ENCODE data around the gene ARHGEF17.
A peak's percentile ranks its signal among the peaks of the same experiment; 100 is the strongest.

The ARHGEF17 gene

GRCh38 chr11:73334384-73335203 lies 26.5 kb downstream of the ARHGEF17 start:
- DNase-seq: no peak

DNA sequence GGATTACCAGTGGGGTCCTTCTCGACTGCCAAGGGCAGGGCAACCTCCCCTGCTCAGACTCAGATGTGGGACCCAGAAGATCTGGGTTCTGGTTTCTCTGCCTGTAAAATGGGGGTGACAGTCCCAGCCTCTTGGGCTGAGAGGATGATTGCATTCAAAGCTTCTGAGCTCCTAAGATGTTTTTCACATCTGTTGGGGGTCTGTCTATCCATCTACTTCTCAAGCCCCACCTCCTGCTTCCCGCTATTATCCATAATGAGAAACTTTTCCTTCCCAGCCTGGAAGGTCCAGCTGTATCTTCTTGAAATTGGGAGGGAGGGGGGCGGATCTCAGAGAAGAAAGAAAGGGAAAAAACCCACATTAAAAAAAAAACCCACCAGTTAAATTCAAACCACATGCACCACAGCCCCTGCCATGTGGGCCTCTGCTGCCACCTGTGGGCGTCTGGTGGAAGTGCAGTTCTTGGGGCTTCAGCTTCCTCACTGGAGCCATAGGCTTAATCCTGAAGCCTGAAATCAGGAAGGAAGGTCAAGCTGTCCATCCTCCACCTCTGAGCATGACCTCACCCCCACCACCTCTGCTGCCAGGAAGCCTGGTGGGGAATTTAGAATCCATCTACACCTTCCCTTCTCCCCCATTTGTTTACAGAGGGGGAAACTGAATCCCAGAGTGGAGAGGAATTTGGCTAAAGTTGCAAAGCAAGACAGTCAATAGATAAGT lies 27.3 kb downstream of the ARHGEF17 start:
- peak; percentile 78 for DNase-seq

DNA sequence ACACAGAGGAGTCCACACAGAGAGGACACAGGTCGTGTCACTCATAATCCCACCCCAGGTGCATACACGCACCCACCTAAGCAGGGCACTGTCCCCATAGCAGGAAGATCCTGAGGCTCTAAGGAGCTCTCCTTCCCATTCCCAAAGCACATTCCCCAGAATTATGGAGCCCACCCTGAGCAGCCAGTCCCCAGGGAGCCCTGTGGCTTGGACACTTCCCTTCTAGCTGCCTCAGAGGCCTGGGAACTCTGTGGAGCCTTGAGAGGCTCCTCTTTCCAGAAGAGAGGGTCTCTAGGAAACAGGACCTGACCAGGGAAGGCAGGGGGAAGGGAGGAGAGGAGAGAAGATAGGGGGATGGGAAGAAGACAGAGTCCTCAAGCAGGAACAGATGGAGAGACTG lies 29.8 kb downstream of the ARHGEF17 start:
- DNase-seq: no peak

GRCh38 chr11:73338279-73338678 lies 30.2 kb downstream of the ARHGEF17 start:
- DNase-seq: no peak

- no peak for DNase-seq
These were observed 32.1 kb downstream of the ARHGEF17 start for GRCh38 chr11:73340164-73340563.

GRCh38 chr11:73342633-73343032 lies 34.6 kb downstream of the ARHGEF17 start:
- DNase-seq: no peak

GRCh38 chr11:73343076-73343873 lies 35.2 kb downstream of the ARHGEF17 start:
- no peak for DNase-seq

- DNase-seq: no peak
These were observed 36.1 kb downstream of the ARHGEF17 start for GRCh38 chr11:73344191-73344607.

GRCh38 chr11:73345481-73346160 lies 37.5 kb downstream of the ARHGEF17 start:
- DNase-seq: no peak

DNA sequence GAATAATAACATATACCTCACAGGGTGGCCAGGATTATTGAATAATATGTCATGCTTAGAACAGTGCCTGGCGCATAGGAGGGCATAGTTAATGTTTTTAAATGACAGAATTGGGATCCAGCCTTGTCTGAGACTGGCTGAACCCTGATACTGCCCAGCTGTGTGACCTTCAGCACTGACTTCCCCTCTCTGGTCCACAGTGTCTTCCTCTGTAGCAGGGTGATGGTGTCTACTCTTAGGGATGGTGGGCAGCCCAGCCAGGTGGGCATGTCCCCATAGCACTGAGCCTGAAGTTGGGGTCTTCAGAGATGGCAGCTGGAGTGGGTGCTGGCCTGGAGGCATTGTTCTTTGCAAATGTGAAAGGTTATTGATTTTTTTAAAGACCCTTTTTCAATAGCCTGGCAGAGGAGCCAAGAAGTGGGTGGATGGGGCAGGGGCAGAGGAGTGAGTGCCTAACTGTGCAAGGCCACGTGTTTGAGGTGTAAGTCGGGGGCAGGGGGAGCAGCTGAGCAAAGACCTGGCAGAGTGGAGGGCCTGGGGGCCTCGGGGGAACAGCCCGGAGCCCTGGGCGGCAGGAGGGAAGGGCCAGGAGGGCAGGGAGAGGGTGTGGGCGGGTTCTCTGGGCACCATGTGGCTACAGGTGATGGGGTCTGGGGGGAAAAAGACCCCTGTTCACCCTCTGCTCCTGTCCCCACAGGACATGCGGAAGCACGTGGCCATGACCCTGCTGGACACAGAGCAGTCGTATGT lies 38.3 kb downstream of the ARHGEF17 start:
- no peak for DNase-seq

DNA sequence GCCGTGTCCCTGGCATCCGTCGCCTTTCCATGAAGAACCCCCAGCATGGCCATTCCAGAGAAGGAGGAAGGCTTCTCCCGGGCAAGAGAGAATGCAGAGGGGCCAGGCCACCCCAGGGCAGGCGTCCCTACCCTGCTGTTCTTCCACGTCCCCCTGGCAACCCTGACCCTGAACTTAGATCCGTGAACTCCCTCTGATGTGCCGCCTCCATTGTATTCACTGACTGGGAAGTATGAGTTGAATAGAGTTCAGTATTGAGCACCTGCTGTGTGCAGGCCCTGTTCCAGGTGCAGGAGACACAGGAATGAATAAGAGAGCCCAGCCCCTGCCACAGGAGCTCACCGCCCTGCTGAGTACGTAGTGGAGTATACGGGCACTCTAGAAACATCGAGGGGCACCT lies 39.0 kb downstream of the ARHGEF17 start:
- no peak for DNase-seq

DNA sequence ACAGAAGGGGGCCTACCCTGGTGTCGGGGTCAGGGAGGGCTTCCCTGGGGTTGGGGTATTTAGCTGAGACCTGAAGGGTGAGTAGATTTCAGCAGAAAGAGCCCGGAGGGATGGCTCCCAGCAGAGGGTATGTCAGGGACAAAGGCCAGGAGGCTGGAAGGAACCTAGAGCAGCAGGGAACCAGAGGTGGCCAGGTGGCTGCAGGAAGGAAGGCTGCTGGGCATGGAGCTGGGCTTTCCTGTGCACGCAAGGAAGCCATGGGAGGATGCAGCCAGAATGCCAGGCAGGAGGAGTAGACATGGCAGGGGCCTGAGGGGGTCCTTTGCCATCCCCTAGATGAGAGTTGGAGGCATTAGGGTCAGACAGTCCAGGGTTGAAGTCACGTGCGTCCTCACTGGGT lies 40.8 kb downstream of the ARHGEF17 start:
- DNase-seq: no peak

GRCh38 chr11:73349633-73350032 lies 41.6 kb downstream of the ARHGEF17 start:
- DNase-seq: no peak

DNA sequence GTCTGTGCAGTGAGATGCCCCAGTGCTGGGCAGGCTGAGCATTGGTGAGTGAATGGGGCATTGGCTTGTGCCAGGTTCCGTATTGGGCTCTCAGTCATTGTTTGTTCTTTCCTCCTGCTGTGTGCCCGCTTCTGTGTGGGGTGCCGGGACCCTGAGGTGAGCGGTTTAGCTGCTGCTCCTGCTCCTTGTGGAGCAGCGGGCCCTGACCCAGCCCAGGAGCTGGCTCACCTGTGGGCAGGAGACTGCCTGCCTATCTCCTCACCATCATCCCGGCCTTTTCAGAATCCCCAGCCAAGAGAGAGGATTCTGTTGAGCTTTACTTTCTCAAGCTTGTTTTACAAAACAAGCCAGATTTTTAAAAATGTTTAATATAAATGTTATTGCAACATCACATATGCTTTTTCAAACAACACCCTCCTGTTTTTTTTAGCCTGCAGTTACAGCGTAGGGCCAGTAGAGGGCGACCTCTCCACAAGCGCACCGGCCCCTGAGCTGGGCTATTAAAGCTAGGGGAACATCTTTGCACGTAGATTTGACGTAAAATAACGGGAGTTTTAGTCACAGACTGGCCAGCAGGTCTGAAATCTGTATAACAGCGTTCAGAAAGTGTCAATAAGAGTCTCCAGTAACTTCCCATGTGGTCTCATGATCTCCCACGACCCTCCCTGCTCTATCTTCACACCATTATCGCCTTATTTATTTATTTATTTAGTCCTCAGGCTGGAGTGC lies 43.0 kb downstream of the ARHGEF17 start:
- DNase-seq: peak; percentile 56

- no peak for DNase-seq
These were observed 45.3 kb downstream of the ARHGEF17 start for GRCh38 chr11:73353422-73353821.

- no peak for DNase-seq
These were observed 47.0 kb downstream of the ARHGEF17 start for GRCh38 chr11:73355109-73355508.

DNA sequence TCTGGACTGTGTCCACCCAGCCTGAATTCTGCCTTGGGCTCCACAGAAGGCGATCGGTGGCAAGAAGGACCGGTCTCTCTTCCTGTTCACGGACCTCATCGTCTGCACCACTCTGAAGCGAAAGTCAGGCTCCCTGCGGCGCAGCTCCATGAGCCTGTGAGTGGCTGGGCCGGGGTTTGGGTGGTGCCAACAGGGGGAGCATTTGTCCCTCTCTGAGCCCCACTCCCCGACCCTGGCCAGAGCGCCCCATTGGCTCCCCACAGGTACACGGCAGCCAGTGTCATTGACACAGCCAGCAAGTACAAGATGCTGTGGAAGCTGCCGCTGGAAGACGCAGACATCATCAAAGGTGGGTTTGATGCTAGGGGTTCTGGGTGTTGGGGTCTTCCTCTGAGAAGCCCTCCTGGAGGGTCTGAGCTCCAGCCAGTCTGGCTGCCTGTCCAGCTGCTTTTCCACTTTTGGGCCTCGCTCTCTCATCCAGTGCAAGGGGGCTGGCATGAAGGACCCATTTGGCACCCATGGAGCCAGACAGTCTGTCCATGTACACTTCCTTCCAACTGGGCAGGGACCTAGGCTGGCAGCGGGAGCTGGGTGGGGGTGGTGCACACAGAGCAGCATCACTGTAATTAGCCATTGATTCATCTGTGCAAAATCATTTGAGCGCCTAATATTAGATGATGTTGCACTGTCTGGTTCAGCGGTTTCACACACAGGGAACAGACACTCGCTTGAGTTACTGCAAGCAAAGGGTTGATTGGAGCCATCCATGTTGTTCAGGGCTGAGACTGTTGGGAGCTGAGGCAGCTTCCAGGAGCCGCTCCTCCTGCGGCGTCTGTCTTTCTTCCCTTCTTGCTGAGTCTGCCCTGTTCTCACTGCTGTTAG lies 49.1 kb downstream of the ARHGEF17 start:
- DNase-seq: no peak

GRCh38 chr11:73358071-73358470 lies 50.0 kb downstream of the ARHGEF17 start:
- no peak for DNase-seq

DNA sequence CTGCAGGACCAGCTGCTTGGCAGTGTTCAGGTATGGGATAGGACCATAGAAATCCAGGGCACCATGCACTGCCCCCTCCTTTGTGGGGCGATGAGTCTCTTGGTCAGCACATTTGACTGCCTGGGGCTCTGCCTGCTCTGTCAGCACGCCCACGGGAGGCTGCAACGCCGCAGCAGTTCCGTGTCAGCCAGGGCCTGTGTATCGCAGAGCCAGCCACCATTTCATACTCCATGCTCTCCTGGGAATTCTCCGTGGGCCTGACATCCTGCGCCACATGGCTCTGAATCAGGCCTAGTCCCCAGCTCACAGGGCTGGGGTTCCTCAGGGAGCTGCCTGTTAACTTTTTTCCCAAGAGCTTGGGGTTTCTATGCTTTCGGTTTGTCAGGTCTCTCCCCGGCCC lies 51.3 kb downstream of the ARHGEF17 start:
- no peak for DNase-seq
